ENCODE measurements around the gene HIGD2A.
A peak's percentile ranks its signal among the peaks of the same experiment; 100 is the strongest.

The HIGD2A gene

GRCh38 chr5:176388003-176388443 lies 528 bp upstream of the HIGD2A start:
- peak overlapping the region; percentile 92 for H3K9ac ChIP-seq (ENCODE audit: low read depth, low read length)
- peaks cover 2% of the 10 kb centered on the region for H3K4me1 ChIP-seq (ENCODE audit: control insufficient read depth, insufficient read depth, low read length)
- H3K36me3 ChIP-seq (ENCODE audit: control insufficient read depth, insufficient read depth, low read length), result peaks cover 31% of the 10 kb centered on the region
- H3K4me3 ChIP-seq (ENCODE audit: low read depth, low read length), result peak overlapping the region; percentile 95
- H3K9me3 ChIP-seq (ENCODE audit: control insufficient read depth, insufficient read depth, low read length), result no peaks in the 10 kb centered on the region
- H3K27me3 ChIP-seq (ENCODE audit: control insufficient read depth, insufficient read depth, low read length), result no peaks in the 10 kb centered on the region

- Histone ChIP-seq H3K4me3 (ENCODE audit: low read depth, low read length) (peak overlapping the region; percentile 95), H3K9ac (ENCODE audit: low read depth, low read length) (peak overlapping the region; percentile 89), H3K4me1 (ENCODE audit: control insufficient read depth, insufficient read depth, low read length) (peaks cover 2% of the 10 kb centered on the region), H3K9me3 (ENCODE audit: control insufficient read depth, insufficient read depth, low read length) (no peaks in the 10 kb centered on the region), H3K36me3 (ENCODE audit: control insufficient read depth, insufficient read depth, low read length) (peaks cover 18% of the 10 kb centered on the region), H3K27me3 (ENCODE audit: control insufficient read depth, insufficient read depth, low read length) (no peaks in the 10 kb centered on the region)
Measured at GRCh38 chr5:176389135-176390123, 878 bp downstream of the HIGD2A start.

- Histone ChIP-seq H3K36me3 (ENCODE audit: control insufficient read depth, insufficient read depth, low read length) (peaks cover 1% of the 10 kb centered on the region), H3K27me3 (ENCODE audit: control insufficient read depth, insufficient read depth, low read length) (no peaks in the 10 kb centered on the region), H3K4me3 (ENCODE audit: low read depth, low read length) (no peak overlapping the region), H3K4me1 (ENCODE audit: control insufficient read depth, insufficient read depth, low read length) (peaks cover 2% of the 10 kb centered on the region), H3K9ac (ENCODE audit: low read depth, low read length) (no peak overlapping the region), H3K9me3 (ENCODE audit: control insufficient read depth, insufficient read depth, low read length) (no peaks in the 10 kb centered on the region)
Measured at GRCh38 chr5:176391479-176391878, 2.9 kb downstream of the HIGD2A start.

- Histone ChIP-seq H3K9me3 (ENCODE audit: control insufficient read depth, insufficient read depth, low read length) (no peaks in the 10 kb centered on the region), H3K4me1 (ENCODE audit: control insufficient read depth, insufficient read depth, low read length) (peaks cover 2% of the 10 kb centered on the region), H3K36me3 (ENCODE audit: control insufficient read depth, insufficient read depth, low read length) (no peaks in the 10 kb centered on the region), H3K9ac (ENCODE audit: low read depth, low read length) (no peak overlapping the region), H3K4me3 (ENCODE audit: low read depth, low read length) (no peak overlapping the region), H3K27me3 (ENCODE audit: control insufficient read depth, insufficient read depth, low read length) (no peaks in the 10 kb centered on the region)
Measured at GRCh38 chr5:176391999-176392398, 3.4 kb downstream of the HIGD2A start.

GRCh38 chr5:176392526-176392925 lies 4.0 kb downstream of the HIGD2A start:
- H3K36me3 ChIP-seq (ENCODE audit: control insufficient read depth, insufficient read depth, low read length), result no peaks in the 10 kb centered on the region
- no peaks in the 10 kb centered on the region for H3K4me1 ChIP-seq (ENCODE audit: control insufficient read depth, insufficient read depth, low read length)
- no peak overlapping the region for H3K9ac ChIP-seq (ENCODE audit: low read depth, low read length)

GRCh38 chr5:176394096-176394495 lies 5.5 kb downstream of the HIGD2A start:
- Histone ChIP-seq H3K9ac (ENCODE audit: low read depth, low read length) (no peak overlapping the region), H3K36me3 (ENCODE audit: control insufficient read depth, insufficient read depth, low read length) (no peaks in the 10 kb centered on the region), H3K4me1 (ENCODE audit: control insufficient read depth, insufficient read depth, low read length) (no peaks in the 10 kb centered on the region), H3K4me3 (ENCODE audit: low read depth, low read length) (no peak overlapping the region), H3K9me3 (ENCODE audit: control insufficient read depth, insufficient read depth, low read length) (no peaks in the 10 kb centered on the region), H3K27me3 (ENCODE audit: control insufficient read depth, insufficient read depth, low read length) (no peaks in the 10 kb centered on the region)

More at GRCh38 chr5:176392526-176392925, 4.0 kb downstream of the HIGD2A start:
- no peaks in the 10 kb centered on the region for H3K27me3 ChIP-seq (ENCODE audit: control insufficient read depth, insufficient read depth, low read length)
- H3K4me3 ChIP-seq (ENCODE audit: low read depth, low read length), result no peak overlapping the region
- H3K9me3 ChIP-seq (ENCODE audit: control insufficient read depth, insufficient read depth, low read length), result no peaks in the 10 kb centered on the region

GRCh38 chr5:176394881-176395675 lies 6.5 kb downstream of the HIGD2A start:
- Histone ChIP-seq H3K27me3 (ENCODE audit: control insufficient read depth, insufficient read depth, low read length) (no peaks in the 10 kb centered on the region), H3K4me3 (ENCODE audit: low read depth, low read length) (no peak overlapping the region), H3K9me3 (ENCODE audit: control insufficient read depth, insufficient read depth, low read length) (no peaks in the 10 kb centered on the region), H3K4me1 (ENCODE audit: control insufficient read depth, insufficient read depth, low read length) (no peaks in the 10 kb centered on the region), H3K9ac (ENCODE audit: low read depth, low read length) (no peak overlapping the region), H3K36me3 (ENCODE audit: control insufficient read depth, insufficient read depth, low read length) (no peaks in the 10 kb centered on the region)

GRCh38 chr5:176396330-176396729 lies 7.8 kb downstream of the HIGD2A start:
- H3K4me1 ChIP-seq (ENCODE audit: control insufficient read depth, insufficient read depth, low read length), result no peaks in the 10 kb centered on the region
- H3K36me3 ChIP-seq (ENCODE audit: control insufficient read depth, insufficient read depth, low read length), result no peaks in the 10 kb centered on the region
- H3K9me3 ChIP-seq (ENCODE audit: control insufficient read depth, insufficient read depth, low read length), result no peaks in the 10 kb centered on the region
- no peak overlapping the region for H3K4me3 ChIP-seq (ENCODE audit: low read depth, low read length)
- H3K27me3 ChIP-seq (ENCODE audit: control insufficient read depth, insufficient read depth, low read length), result no peaks in the 10 kb centered on the region
- no peak overlapping the region for H3K9ac ChIP-seq (ENCODE audit: low read depth, low read length)

GRCh38 chr5:176397736-176398420 lies 9.3 kb downstream of the HIGD2A start:
- no peaks in the 10 kb centered on the region for H3K36me3 ChIP-seq (ENCODE audit: control insufficient read depth, insufficient read depth, low read length)

GRCh38 chr5:176400382-176401156 lies 12.0 kb downstream of the HIGD2A start:
- Histone ChIP-seq H3K9ac (ENCODE audit: low read depth, low read length) (no peak overlapping the region), H3K36me3 (ENCODE audit: control insufficient read depth, insufficient read depth, low read length) (no peaks in the 10 kb centered on the region), H3K4me3 (ENCODE audit: low read depth, low read length) (no peak overlapping the region)

More at GRCh38 chr5:176397736-176398420, 9.3 kb downstream of the HIGD2A start:
- H3K4me3 ChIP-seq (ENCODE audit: low read depth, low read length), result no peak overlapping the region
- H3K4me1 ChIP-seq (ENCODE audit: control insufficient read depth, insufficient read depth, low read length), result no peaks in the 10 kb centered on the region
- no peaks in the 10 kb centered on the region for H3K9me3 ChIP-seq (ENCODE audit: control insufficient read depth, insufficient read depth, low read length)
- H3K9ac ChIP-seq (ENCODE audit: low read depth, low read length), result no peak overlapping the region
- H3K27me3 ChIP-seq (ENCODE audit: control insufficient read depth, insufficient read depth, low read length), result no peaks in the 10 kb centered on the region

More at GRCh38 chr5:176400382-176401156, 12.0 kb downstream of the HIGD2A start:
- H3K4me1 ChIP-seq (ENCODE audit: control insufficient read depth, insufficient read depth, low read length), result no peaks in the 10 kb centered on the region
- H3K9me3 ChIP-seq (ENCODE audit: control insufficient read depth, insufficient read depth, low read length), result no peaks in the 10 kb centered on the region
- no peaks in the 10 kb centered on the region for H3K27me3 ChIP-seq (ENCODE audit: control insufficient read depth, insufficient read depth, low read length)

Data from iPS-15b (cell line).